BJ (cell line): Measurements from ENCODE around the gene EXOC6B. TPM values are rescaled to one million over a fixed set of nuclear protein-coding genes. Genes with fewer than 3 reads are reported as not detected.

ENCODE experiments used
- CTCF ChIA-PET: fragments of 350-600 bp; formaldehyde crosslinking; extraction: SDS; loops from one replicate; lab custom pipeline; 2021; ENCODE audit warnings: antibody characterized with exemption, inconsistent platforms; lab: Yijun Ruan, JAX
- POLR2A ChIA-PET: fragments of 300-600 bp; sonication (Branson Sonifier 250); formaldehyde crosslinking; extraction: SDS; loops from one replicate; lab custom pipeline; 2021; ENCODE audit warnings: antibody characterized with exemption; lab: Charles Lee
- DNase-seq: peaks from one replicate; pipeline ENCODE4 v3.0.0-alpha.2; 2011; ENCODE audit warnings: low read depth
- H3K27me3 ChIP-seq: 2 replicates; pipeline ENCODE4 v1.6.0; 2011; ENCODE audit warnings: low read length; ENCODE audit not compliant: control insufficient read depth, insufficient read depth
- H3K36me3 ChIP-seq: 2 replicates; pipeline ENCODE4 v1.5.1; 2011; ENCODE audit warnings: low read length; ENCODE audit not compliant: control insufficient read depth, insufficient read depth
- H3K4me3 ChIP-seq: 2 replicates; pipeline ENCODE4 v1.5.1; 2011; ENCODE audit warnings: low read depth, mild to moderate bottlenecking, control low read depth, low read length
- polyA plus RNA-seq: library from polyadenylated mRNA; depleted of rRNA; stranded (reverse); fragments of >200 nt; gene quantifications from 2 replicates; pipeline ENCODE4 v1.2.3, GENCODE V29; 2011
- TF ChIP-seq, protein P1 (sequence below): IDR thresholded peaks from 2 replicates; pipeline ENCODE4 v1.5.1; 2011; ENCODE audit warnings: low read depth, mild to moderate bottlenecking, control low read depth, inconsistent platforms, low read length, moderate library complexity; ENCODE audit not compliant: insufficient read depth

Gene EXOC6B
- polyA plus RNA-seq, 1 experiment = 15.5 TPM

DNA sequence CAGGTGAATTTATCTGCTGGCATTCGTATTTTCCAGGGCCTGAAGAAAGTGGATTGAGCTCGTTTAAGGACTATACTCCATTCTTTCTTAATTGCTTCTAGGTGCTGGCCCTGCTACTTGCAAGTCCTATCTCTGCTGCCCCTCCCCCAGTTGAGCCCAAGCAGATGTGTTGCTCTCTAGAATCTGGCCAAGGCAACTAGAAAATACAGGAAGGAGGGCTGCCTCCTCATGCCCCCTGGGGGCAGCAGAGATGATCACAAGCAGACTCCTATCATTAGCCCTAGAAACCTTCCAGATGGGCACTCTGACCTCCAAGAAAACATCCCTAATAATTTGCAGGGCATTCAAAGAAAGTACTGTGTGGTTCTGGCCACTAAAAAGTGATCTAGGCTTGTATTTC is 605.7 kb downstream of the EXOC6B start:
- Histone ChIP-seq H3K27me3 (no peaks in the 10 kb centered on the region; the same call in 1 of the 2 replicates), H3K36me3 (no peaks in the 10 kb centered on the region), H3K4me3 (no peak overlapping the region)
- POLR2A ChIA-PET = no interaction called here
- TF ChIP-seq, protein P1, sequence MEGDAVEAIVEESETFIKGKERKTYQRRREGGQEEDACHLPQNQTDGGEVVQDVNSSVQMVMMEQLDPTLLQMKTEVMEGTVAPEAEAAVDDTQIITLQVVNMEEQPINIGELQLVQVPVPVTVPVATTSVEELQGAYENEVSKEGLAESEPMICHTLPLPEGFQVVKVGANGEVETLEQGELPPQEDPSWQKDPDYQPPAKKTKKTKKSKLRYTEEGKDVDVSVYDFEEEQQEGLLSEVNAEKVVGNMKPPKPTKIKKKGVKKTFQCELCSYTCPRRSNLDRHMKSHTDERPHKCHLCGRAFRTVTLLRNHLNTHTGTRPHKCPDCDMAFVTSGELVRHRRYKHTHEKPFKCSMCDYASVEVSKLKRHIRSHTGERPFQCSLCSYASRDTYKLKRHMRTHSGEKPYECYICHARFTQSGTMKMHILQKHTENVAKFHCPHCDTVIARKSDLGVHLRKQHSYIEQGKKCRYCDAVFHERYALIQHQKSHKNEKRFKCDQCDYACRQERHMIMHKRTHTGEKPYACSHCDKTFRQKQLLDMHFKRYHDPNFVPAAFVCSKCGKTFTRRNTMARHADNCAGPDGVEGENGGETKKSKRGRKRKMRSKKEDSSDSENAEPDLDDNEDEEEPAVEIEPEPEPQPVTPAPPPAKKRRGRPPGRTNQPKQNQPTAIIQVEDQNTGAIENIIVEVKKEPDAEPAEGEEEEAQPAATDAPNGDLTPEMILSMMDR = 0 out of 2 replicates have a peak, but pooled peaks have one; percentile 19
- CTCF ChIA-PET = interaction anchor here (1.2 to 1.8 kb wide), 2 partner anchors 20 to 22 kb away, joined by 3 to 4 read pairs; no protein-coding TSS in a partner anchor
- no peak for DNase-seq

- ChIA-PET POLR2A (interaction anchor here (0.6 kb wide), 1 partner anchor 34 kb away, joined by 3 read pairs; no protein-coding TSS in a partner anchor), CTCF (interaction anchor here (2.5 kb wide), 1 partner anchor 8 kb away, joined by 5 read pairs; no protein-coding TSS in a partner anchor)
- Histone ChIP-seq H3K27me3 (no peaks in the 10 kb centered on the region), H3K4me3 (no peak overlapping the region), H3K36me3 (no peaks in the 10 kb centered on the region)
- DNase-seq = peak; percentile 66
- TF ChIP-seq, protein P1 = no peak
These were observed 611.2 kb downstream of the EXOC6B start for GRCh38 chr2:72214429-72215143.

DNA sequence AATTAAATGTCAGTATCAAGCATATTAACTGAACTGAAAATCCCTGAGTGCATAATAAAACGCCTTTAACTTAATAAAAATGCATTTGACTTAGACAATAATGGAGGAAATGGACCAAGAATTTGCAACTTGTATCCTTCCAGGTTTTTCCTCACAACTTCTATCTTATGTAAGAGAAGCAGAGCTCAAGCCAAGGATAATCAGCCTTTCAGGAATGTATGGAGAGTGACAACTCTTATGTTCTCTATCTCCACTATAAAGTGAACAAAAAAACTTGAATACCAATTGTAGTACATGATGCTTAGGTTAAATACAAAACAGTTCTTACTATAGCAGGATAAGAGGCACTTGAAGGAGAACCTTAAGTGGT is 613.4 kb downstream of the EXOC6B start:
- no peaks in the 10 kb centered on the region for H3K36me3 ChIP-seq
- no peak for DNase-seq
- ChIA-PET POLR2A (no interaction called here), CTCF (interaction anchor here (1.7 to 2.5 kb wide), 2 partner anchors 10 to 62 kb away, joined by 5 read pairs; no protein-coding TSS in a partner anchor)
- H3K27me3 ChIP-seq = no peaks in the 10 kb centered on the region
- H3K4me3 ChIP-seq = no peak overlapping the region
- TF ChIP-seq, protein P1 = no peak

- H3K36me3 ChIP-seq = no peaks in the 10 kb centered on the region
- no peaks in the 10 kb centered on the region for H3K27me3 ChIP-seq
- TF ChIP-seq, protein P1 = no peak
- H3K4me3 ChIP-seq = no peak overlapping the region
- ChIA-PET POLR2A (interaction anchor here (0.6 kb wide), 2 partner anchors 235 to 878 kb away, joined by 4 to 12 read pairs; no protein-coding TSS in a partner anchor), CTCF (interaction anchor here (0.5 to 2.5 kb wide), 3 partner anchors 10 to 905 kb away, joined by 3 to 5 read pairs (median 5); no protein-coding TSS in a partner anchor)
- no peak for DNase-seq
These were observed 613.9 kb downstream of the EXOC6B start for GRCh38 chr2:72211777-72212485.

GRCh38 chr2:72211350-72211749 is 614.5 kb downstream of the EXOC6B start:
- CTCF ChIA-PET = interaction anchor here (1.7 kb wide), 1 partner anchor 61 kb away, joined by 5 read pairs; no protein-coding TSS in a partner anchor
- DNase-seq = no peak
- no peaks in the 10 kb centered on the region for H3K27me3 ChIP-seq
- POLR2A ChIA-PET = no interaction called here
- TF ChIP-seq, protein P1 = no peak
- H3K4me3 ChIP-seq = no peak overlapping the region
- H3K36me3 ChIP-seq = no peaks in the 10 kb centered on the region
